ENCODE data around the gene NIPA2.

GRCh38 chr15:22877607-22878006 lies 39.1 kb downstream of the NIPA2 start:
- TF ChIP-seq, protein P1, sequence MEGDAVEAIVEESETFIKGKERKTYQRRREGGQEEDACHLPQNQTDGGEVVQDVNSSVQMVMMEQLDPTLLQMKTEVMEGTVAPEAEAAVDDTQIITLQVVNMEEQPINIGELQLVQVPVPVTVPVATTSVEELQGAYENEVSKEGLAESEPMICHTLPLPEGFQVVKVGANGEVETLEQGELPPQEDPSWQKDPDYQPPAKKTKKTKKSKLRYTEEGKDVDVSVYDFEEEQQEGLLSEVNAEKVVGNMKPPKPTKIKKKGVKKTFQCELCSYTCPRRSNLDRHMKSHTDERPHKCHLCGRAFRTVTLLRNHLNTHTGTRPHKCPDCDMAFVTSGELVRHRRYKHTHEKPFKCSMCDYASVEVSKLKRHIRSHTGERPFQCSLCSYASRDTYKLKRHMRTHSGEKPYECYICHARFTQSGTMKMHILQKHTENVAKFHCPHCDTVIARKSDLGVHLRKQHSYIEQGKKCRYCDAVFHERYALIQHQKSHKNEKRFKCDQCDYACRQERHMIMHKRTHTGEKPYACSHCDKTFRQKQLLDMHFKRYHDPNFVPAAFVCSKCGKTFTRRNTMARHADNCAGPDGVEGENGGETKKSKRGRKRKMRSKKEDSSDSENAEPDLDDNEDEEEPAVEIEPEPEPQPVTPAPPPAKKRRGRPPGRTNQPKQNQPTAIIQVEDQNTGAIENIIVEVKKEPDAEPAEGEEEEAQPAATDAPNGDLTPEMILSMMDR (IDR thresholded peaks at IDR 0.05; ENCODE audit: insufficient read depth, low read depth, low read length): no peak
- no peak for TF ChIP-seq EZH2 (IDR thresholded peaks at IDR 0.05; ENCODE audit: insufficient read depth, low read length)

Data from astrocyte (in vitro differentiated cells and primary cell).